Myocyte (in vitro differentiated cells): Measurements from ENCODE around the gene ONECUT1. TPM values are rescaled to one million over a fixed set of nuclear protein-coding genes. Genes with fewer than 3 reads are reported as not detected.

Experiments
- DNase-seq: peaks from one replicate; pipeline ENCODE4 v3.0.0-alpha.2; 2012; ENCODE audit warnings: low read depth
- total RNA-seq: library from RNA; depleted of rRNA; stranded (reverse); fragments of >200 nt; gene quantifications from 2 replicates; pipeline ENCODE4 v1.2.3, GENCODE V29; 2014

The ONECUT1 gene
- total RNA-seq, 1 donor from 2014 or later: not detected

DNA sequence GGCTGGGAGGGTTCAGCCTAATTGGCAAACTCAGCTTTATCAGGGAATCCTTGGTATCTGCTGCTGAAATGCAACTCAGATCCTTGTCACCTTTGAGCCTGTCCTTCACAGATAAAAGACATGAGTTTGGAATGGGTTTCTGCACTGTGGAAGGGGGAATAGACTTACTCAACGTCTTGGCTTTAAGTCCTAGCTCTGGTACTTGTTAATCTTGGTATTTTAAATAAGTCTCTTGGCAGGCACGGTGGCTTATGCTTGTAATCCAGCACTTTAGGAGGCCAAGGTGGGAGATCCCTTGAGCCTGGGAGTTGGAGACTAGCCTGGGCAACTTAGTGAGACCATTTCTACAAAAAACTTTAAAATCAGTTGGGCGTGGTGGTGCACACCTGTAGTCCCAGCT lies 55.8 kb downstream of the ONECUT1 start:
- DNase-seq: no peak

DNA sequence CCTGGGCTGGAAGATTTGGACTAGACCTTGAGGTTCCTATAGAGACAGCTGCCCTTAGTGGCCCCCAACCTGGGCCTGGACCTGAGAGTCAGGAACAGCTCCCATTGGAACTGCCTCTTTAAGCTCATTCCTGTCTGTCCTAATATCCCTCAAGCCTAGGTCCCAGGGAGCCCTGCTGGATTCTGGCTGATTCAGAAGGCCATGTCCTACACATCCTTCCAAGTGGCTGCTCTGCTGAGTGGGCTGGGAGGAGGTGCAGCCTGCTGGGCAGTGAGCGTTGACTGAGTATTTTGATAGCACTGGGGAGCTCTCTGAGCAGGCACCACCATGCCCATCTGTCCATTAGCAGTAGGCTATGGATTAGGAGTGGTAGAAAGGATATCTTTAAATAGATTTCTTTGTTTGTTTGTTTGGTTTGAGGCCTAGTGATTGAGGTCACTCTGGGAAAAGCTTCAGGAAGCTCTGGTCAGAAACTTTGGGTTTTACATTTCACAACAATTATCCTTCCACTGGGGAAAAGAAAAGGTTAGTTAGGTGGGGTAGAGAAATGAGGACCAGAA lies 56.4 kb downstream of the ONECUT1 start:
- DNase-seq: peak; percentile 71

DNA sequence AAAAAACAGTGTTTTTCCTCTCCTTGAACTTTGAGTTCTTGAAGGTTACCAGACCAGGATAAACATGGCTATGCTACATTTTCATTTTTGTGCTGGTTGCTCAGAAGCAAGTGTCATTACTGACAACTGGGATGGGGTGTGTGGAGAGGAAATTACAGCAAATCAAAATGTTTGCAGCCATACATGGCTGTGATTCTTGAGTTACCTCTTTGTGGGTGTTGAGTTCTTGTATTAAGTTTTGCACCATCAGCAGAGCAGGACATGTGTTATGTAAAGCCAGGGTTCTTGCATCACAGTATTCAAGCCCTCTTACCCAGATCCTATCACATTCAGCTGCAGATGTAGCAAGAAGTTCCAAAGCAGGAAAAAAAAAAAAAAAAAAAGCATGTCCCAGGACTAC lies 57.0 kb downstream of the ONECUT1 start:
- DNase-seq: no peak

DNA sequence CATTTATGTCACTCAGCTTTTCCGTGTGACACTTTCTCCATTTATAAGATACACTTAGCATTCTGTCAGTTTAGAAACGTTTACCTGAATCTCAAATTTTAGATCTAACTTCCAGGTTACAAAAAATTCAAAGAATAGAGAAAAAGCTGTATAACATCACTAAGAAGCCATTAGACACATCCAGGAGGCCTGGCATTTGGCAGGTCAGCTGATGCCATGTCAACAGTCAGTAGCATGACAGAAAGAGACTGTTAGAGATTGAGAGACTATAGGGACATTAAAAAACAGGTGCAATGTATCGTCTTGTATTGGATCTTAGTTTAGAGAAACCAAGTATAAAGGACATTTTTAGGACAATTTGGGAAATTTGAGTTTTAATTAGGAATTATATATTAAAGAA lies 57.6 kb downstream of the ONECUT1 start:
- DNase-seq: no peak

DNA sequence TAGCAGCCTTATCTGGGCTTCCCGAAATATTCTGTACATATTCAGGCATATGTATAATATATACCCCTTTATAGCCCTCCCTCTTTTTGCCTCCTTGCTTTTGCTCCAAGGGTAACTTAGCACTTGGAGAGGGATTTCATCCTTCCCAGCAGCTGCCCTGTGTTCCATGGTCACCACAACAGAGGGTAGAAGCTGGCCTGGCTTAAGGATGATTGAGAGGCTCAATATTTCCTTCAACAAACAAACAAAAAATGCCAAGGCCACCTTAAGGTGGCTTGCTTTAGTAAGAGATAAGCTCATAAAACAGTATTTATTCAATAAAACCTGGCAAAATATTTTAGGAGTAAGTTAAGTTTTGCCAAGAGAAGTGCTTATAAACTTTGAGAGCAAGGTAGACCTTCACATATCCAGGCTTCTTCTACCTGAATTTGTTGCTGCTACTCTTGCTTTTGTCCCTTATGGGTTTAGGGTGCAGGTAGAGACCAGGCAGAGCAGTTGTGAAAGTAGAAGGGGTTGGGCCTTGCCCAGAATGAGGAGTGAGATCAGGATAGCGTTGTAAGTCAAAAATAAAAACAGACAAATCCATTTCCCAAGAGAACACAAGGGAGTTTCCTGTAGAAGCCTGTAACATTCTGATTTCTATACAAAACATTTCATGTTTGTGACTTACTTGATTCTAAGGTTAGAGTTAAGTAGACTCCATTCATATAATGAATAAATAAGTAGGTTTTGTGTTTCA lies 58.2 kb downstream of the ONECUT1 start:
- peak; percentile 38 for DNase-seq

DNA sequence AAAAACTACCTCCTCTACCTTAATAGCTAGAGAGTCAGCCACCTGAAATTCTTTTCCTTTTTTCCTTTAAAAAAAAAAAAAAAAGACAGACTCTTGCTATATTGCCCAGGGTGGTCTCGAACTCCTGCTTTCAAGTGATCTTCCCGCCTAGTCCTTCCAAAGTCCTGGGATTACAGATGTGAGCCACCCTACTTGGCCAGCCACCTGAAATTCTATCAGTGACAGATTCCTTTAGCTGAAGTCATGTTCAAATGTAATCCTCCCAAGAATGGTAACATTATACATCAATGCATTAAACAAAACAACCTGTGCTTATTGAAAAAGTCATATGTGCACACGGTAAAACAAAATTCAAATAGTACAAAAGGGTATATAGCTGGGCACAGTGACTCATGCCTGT lies 59.1 kb downstream of the ONECUT1 start:
- DNase-seq: no peak

DNA sequence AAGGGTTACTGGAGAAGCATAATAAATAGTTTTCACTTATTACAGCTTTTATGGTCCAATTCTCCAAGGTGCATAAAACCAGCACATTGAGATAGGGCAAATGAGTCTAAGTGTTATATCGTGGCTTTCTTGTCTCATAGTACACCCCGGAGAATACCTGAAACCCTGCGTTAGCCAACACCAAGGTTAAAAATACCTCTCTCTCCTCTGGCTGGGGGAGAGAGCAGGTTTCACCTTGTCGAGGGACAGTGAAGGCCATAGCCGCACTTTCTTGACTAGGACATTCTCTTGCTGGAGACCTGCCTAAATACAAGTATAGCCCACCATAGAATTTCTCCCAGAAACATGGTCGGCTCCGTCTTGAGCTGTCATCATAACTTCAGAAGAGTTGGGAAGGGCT lies 59.5 kb downstream of the ONECUT1 start:
- no peak for DNase-seq

DNA sequence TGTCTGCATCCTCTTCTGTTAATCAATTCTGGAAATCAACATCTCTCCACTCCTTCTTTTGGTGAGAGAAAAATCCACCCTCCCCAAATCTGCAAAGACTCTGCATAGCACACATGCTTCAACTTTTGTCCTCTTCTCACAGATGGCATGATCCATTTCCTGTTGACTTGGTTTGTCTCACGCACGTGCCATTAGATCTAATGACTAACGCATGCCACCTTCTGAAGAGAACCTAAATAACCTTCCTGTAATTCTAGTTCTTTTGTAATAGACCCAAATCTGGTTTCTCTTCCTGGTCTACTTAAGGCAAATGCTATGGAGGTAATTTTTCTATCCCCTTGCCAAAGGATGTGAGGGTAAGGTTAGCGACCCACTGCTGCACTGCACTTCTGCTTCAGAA lies 60.0 kb downstream of the ONECUT1 start:
- peak; percentile 73 for DNase-seq

DNA sequence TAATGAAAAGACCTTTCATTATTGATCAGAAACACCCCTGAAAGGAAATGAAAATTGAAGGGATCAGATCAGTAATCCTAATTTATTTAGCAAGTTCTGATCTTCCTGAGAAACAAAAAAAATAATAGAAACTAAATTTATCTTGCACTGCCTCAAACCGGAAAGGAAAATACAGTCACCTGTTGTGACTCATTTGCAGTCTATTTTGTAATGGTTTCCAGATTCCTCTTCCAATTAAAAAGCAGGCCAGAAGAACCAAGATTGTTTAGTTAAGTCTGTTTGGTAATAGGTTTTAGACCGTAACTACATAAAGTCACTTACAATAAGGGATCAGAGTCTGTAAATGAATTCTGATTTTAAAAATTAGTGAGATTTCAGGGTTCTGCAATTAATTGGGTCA lies 61.2 kb downstream of the ONECUT1 start:
- peak; percentile 27 for DNase-seq

DNA sequence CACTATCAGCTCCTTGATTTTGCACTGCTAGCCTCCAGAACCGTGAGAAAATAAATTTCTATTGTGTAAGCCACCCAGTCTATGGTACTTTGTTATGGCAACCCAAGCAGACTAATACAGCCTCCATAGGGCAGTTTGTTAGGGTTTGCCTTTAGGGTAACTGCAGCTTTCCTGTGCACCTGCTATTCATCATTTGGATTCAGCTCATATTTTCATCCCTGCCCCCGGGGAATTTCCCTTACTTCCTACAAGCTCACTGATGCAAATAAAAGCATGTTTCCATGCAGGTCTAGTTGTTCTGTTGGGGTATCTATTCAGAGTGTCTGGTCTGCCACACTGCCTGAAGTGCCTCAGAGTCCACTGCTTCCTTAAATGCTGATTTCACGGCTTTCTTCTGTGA lies 62.3 kb downstream of the ONECUT1 start:
- DNase-seq: no peak

DNA sequence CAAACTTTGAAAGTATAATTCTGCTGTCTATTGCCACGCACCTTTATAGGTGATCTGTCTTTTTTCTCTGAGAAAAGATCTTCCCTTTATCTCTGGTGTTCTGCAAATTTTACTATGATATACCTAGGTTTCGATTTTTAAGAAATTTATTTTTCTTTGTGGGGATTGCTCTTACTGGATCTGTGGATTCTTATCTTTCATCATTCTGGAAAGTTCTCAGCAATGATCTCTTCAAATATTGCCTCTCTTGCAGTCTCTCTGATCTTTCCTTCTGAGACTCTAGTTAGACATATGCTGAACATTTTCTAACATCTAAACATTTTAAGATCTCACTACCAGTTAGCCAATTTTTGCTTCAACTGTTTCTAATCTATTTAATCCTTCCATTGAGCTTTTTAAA lies 63.9 kb downstream of the ONECUT1 start:
- no peak for DNase-seq

DNA sequence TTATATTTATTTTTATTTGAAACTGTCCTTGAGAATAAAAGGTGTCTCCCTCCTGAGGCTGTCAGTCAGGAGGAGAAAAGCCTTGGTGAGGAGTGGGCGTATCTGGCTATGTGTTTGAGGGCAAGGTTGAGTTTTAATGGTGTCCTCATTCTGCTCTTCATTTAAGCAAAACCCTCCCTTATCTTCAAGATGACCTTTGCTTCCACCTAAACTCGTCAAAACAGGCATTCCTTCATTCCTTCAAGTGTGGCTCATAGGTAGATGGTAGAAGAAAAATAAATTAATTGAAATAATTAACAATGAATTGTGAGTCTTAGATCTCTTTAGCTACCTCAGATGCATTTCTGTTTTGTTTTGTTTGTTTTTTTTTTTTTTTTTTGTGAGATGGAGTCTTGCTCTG lies 71.6 kb downstream of the ONECUT1 start:
- DNase-seq: no peak

DNA sequence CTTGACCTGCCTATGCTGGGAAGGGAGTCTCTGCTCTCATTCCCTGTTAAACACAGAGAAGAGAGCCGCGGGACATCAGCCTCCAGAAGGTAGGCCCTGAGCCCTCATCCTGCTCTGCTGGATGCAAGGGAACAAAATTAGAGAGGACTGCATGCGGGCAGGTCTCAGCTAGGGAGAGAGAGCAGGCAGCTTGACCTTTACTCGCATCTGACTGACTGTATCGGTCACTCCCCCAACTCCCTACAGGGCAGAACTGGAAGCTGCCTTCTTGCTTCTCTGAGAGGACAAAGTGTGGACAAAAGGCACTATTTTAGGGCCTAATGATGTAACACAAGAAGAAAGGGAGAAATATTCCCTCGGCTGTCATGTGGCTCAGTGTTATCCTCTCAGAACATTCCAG lies 72.2 kb downstream of the ONECUT1 start:
- no peak for DNase-seq

DNA sequence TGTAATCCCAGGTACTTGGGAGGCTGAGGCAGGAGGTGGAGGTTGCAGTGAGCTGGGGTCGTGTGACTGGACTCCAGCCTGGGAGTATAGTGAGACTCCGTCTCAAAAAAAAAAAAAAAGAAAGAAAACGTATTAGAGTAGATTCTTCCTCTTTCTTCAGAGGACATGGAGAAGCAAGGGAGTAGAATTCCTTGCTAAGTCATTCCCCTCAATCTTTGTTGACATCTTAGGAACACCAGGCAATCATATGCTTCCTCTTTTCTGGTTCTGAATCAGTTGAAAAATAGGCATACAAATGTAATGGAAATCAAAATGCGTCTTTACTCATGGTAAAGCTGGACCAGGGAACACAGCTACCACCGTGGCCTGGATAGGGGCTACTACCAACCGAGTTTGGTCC lies 72.7 kb downstream of the ONECUT1 start:
- no peak for DNase-seq

DNA sequence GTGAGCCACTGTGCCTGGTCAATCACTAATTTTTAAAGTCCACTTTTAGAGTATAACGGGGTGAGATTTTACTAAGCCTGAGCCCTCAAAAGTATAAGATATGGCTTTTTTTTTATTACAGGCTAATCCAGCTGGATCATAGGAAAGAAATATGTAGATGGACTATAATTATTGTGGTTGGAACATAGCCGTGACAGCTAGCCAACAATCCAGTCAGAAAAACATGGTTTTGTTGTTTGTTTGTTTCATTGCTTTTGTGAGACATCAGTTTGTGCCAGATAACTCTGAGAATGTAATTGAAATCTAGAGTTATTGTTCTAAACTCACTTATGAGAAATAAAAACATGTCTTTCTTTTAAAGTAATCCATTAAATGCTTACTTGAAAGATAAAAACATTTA lies 73.6 kb downstream of the ONECUT1 start:
- DNase-seq: no peak

DNA sequence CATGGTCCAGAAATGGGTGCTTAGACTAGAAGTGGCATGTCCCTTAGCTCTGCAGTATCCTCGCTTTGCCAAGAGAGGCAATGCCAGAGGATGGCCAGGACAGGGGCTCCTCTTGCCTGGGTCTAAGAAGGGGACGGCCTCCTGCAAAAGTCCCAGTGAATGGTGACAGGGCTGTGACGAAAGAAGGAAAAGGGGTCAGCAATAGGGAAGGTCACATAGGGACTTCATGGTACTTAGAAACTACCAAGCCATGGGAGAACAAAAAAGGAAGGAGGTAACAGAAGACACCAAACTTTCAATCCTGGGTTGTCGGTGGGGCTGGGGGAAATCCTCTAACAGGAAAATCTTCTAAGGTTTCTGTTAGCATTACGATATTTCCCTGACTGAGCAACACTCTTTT lies 74.7 kb downstream of the ONECUT1 start:
- no peak for DNase-seq

DNA sequence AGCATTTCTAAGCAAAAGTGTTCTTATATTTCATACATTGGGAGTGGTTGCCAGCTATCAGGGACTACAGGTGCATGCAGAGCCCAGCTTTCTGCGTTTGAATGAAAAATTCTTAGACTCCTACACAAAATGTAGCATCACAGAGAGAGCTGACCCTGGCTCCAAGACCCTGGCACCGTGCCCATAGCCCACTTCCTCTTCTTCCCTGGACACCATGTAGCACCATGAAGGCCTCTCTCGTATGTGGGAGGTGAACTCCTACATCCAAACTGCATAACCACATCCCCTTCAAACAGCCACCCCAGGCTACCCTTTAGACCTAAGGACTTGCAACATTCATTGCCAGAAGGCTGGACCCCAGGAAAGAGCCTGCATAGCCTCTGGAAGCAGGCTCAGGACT lies 75.2 kb downstream of the ONECUT1 start:
- DNase-seq: no peak

DNA sequence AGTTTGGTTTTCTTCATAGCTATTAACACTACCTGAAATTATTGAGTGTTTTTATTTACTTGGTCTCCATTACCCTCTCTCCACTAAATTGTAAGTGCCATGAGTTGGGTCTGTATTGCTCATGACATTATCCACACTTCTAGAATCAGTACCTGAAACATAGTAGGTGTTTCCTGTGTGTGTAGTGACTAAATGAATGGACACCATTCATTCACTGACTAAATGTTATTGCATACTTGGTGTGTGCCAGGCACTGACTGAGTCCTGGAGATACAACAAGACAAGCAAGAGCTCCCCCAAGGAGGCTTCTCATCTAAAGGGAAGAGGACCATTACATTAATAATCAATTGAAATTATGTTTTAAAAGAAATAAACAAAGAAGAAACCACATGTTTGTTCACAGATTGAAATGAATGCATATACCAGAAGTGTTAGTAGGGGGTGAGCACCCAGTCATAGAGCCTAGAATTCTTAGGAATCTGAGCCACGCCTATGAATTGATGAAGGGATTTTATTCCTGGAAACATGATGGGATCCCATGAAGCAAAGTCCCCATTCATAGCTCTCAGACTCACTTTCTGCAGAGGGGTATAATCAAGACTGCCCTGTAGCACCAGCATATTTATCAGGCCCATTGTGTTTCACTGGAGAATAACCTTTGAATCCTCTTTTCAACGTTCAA lies 79.3 kb downstream of the ONECUT1 start:
- DNase-seq: no peak

DNA sequence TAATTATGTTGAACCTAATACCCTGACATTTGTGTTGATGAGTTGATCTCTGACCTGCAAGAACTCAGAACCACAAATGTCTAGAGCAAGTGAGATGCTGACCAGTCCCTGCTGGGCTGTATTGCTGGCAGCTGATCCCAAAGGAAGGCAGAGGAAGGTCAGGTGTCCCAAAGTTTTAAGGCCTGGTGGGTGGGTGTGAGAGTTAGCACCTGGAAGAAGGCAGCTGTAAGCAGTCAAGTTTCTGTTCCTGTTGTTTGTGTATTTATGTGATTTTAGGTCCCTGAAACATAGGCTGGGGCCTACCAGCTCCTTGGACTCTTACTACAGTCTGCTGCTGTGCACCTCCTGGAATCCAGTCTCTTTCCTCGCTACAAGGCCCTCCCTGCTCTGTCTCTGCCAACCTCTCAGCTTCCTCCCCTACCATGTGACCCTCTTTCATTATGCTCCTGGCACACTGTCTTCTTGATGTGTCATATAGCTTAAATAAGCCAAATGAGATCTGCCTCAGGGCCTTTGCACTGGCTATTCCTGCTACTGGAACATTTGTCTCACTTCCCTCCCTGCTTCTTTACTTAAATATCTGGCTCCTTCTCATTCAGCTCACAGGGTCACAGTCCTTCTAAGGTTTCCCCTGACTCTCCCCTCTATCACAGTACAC lies 80.0 kb downstream of the ONECUT1 start:
- no peak for DNase-seq

DNA sequence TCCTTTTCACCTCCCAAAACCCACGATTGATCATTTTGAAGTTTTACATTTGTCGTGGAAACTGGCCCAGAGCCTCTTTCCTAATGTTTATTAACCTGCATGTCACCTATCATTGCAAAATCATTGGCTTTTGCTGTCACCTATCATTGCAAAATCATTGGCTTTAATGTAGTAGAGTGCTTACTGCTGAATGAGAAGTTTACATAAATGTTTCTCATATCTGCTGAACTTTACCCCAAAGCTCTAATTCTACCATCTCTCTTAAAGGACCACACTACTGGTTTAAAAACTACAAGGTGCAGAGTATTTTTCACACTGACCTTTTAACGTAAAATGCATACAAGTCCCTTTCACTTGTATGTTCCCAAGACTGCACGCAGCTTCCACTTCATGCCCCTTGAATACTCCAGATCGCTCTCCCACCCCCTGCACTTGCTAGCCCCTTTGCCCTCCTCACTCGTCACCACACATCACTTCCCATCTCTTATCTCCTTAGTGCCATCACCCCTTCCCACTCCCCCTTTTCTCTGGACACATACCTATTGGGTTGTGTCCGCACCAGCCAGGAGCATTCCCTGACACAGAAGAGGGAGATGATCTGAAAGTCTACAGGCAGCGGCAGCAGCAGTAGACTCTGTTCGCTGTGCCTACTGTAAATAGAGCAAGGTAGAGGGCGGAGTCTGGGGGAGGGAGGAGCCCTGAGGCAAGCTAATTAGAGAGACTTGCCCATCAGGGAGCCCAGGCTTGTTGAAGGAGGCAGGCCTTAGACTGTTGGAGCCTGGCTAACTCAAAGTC lies 80.8 kb downstream of the ONECUT1 start:
- no peak for DNase-seq
